Measurements from ENCODE around the gene PSMD2.

The PSMD2 gene

DNA sequence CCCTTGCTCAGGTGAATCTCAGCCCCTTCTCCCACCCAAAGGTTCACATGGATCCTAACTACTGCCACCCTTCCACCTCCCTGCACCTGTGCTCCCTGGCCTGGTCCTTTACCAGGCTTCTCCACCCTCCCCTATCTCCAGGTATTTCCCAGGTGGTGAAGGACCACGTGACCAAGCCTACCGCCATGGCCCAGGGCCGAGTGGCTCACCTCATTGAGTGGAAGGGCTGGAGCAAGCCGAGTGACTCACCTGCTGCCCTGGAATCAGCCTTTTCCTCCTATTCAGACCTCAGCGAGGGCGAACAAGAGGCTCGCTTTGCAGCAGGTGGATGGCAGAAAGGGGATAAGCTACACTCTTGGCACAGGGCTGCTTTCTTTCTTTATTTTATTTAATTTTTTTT, 42.9 kb downstream of the PSMD2 start:
- DNase-seq (ENCODE audit: low read depth in 1 of 2, low spot score in 1 of 2), result no peak
- TF ChIP-seq JUND (IDR thresholded peaks at IDR 0.05; ENCODE audit: low read depth), result no peak
- in situ Hi-C loops (cut with HindIII; ENCODE audit: low pct_unique_long_range_greater_than_20kb, low sequenced_read_pairs), result no loop called here

DNA sequence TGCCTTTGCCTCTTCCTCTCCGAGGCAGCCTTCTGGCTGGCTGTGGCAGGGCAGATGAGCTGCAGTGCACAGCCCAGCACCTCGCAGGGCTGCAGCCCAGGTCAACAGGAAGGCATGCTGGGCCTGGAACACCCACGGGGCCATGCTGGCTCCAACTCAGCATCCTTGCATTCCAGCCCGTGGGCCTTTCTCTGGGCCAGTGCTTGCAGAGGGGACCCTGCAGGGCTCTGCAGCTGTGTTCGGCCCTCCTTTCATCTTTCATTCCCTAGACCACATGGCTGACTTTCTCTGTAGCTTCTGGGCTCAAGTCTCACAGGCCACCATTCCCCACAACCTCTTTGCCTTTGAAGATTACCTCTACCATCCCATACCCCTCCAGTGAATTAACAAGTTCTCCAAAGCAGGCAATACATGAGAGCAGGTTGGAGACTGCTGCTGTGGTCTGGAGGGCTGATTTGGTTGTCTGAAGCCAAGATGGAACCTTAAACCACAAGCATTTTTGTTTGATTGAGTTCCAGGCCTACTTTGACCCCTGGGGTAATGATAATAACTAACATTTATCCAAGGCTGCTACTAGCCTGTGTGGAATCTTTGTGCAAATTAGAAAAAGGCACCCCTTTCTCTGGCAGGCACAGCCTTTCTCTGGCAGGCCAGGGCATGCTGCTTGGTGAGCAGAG, 44.3 kb downstream of the PSMD2 start:
- no peak for DNase-seq (ENCODE audit: low read depth in 1 of 2, low spot score in 1 of 2)
- in situ Hi-C loops (cut with HindIII; ENCODE audit: low pct_unique_long_range_greater_than_20kb, low sequenced_read_pairs), result no loop called here
- TF ChIP-seq JUND (IDR thresholded peaks at IDR 0.05; ENCODE audit: low read depth), result no peak

DNA sequence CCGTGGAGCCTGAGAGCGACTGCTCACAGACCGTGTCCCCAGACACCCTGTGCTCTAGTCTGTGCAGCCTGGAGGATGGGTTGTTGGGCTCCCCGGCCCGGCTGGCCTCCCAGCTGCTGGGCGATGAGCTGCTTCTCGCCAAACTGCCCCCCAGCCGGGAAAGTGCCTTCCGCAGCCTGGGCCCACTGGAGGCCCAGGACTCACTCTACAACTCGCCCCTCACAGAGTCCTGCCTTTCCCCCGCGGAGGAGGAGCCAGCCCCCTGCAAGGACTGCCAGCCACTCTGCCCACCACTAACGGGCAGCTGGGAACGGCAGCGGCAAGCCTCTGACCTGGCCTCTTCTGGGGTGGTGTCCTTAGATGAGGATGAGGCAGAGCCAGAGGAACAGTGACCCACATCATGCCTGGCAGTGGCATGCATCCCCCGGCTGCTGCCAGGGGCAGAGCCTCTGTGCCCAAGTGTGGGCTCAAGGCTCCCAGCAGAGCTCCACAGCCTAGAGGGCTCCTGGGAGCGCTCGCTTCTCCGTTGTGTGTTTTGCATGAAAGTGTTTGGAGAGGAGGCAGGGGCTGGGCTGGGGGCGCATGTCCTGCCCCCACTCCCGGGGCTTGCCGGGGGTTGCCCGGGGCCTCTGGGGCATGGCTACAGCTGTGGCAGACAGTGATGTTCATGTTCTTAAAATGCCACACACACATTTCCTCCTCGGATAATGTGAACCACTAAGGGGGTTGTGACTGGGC, 45.7 kb downstream of the PSMD2 start:
- in situ Hi-C loops (cut with HindIII; ENCODE audit: low pct_unique_long_range_greater_than_20kb, low sequenced_read_pairs), result no loop called here
- DNase-seq (ENCODE audit: low read depth in 1 of 2, low spot score in 1 of 2), result no peak
- no peak for TF ChIP-seq JUND (IDR thresholded peaks at IDR 0.05; ENCODE audit: low read depth)

DNA sequence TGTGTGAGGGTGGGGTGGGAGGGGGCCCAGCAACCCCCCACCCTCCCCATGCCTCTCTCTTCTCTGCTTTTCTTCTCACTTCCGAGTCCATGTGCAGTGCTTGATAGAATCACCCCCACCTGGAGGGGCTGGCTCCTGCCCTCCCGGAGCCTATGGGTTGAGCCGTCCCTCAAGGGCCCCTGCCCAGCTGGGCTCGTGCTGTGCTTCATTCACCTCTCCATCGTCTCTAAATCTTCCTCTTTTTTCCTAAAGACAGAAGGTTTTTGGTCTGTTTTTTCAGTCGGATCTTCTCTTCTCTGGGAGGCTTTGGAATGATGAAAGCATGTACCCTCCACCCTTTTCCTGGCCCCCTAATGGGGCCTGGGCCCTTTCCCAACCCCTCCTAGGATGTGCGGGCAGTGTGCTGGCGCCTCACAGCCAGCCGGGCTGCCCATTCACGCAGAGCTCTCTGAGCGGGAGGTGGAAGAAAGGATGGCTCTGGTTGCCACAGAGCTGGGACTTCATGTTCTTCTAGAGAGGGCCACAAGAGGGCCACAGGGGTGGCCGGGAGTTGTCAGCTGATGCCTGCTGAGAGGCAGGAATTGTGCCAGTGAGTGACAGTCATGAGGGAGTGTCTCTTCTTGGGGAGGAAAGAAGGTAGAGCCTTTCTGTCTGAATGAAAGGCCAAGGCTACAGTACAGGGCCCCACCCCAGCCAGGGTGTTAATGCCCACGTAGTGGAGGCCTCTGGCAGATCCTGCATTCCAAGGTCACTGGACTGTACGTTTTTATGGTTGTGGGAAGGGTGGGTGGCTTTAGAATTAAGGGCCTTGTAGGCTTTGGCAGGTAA, 46.5 kb downstream of the PSMD2 start:
- DNase-seq (ENCODE audit: low read depth in 1 of 2, low spot score in 1 of 2), result peak; percentile 97 to 99
- in situ Hi-C loops (cut with HindIII; ENCODE audit: low pct_unique_long_range_greater_than_20kb, low sequenced_read_pairs), result no loop called here
- no peak for TF ChIP-seq JUND (IDR thresholded peaks at IDR 0.05; ENCODE audit: low read depth)

DNA sequence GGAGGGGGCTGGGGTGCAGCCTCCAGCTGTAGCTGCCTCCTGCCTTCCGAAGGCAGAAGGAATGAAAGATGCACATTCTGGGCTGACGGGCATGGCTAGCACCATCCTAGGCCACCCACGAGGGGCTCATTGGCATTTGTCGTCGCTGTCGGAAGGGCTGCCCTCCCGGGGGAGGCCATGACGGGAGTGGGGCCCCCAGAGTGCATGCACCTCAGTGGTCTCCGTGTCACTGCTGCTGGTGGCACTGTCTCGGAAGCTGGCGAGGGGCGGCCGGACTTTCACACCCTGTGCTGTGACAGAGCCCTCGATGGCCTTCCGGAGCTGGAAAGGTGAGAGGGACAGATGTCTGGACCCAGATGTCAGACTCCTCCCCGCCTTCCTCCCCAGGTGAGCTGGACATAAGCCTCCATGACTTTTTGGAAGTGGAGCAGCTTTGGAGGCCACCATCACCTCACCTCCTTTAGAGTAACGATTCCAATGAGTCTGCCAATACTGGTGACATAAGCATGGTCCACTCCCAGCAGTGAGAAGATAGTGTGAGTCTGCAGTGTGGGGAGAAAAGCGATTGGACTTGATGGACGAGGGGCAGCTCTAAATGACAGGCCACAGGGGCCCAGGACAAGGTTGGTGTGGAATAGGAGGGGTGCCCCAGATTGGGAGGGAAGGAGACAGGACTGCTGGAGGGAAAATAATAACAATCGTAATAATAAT, 47.6 kb downstream of the PSMD2 start:
- no peak for DNase-seq (ENCODE audit: low read depth in 1 of 2, low spot score in 1 of 2)
- in situ Hi-C loops (cut with HindIII; ENCODE audit: low pct_unique_long_range_greater_than_20kb, low sequenced_read_pairs), result no loop called here
- no peak for TF ChIP-seq JUND (IDR thresholded peaks at IDR 0.05; ENCODE audit: low read depth)

DNA sequence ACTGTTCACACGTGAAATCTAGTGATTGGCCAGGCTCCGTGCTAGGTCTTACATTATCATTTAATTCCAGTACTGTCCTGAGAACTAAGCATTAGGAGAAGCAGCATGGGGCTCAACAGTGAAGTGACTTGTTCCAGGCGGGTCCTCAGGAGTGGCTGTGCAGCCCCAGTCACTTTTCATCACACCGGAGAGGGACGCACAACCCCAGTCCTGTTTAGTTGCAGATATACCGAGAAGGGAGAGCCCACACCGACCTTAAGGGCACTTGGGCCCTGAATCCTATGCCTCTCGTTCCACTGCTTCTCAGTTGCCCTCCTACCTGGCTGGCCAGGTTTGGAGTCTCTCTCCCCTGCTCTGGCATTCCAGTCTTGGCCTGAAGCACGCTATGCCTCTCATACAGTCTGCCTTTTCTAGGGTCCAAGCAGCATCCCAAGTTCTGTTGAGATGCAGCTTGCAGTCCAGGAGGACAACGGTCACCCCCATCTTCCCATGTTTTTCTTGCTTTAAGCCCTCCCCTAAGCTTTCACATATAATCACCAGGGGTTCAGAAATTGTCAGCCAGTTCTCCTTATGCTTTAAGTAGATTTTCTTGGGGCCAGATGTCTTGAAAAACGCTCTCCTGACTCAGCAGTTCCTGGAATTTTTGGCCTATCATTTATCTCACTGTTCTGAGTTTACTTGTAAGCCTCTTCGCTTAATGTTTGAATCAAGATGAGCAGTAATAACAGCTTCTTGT, 48.4 kb downstream of the PSMD2 start:
- DNase-seq (ENCODE audit: low read depth in 1 of 2, low spot score in 1 of 2), result no peak
- TF ChIP-seq JUND (IDR thresholded peaks at IDR 0.05; ENCODE audit: low read depth), result no peak
- in situ Hi-C loops (cut with HindIII; ENCODE audit: low pct_unique_long_range_greater_than_20kb, low sequenced_read_pairs), result no loop called here

DNA sequence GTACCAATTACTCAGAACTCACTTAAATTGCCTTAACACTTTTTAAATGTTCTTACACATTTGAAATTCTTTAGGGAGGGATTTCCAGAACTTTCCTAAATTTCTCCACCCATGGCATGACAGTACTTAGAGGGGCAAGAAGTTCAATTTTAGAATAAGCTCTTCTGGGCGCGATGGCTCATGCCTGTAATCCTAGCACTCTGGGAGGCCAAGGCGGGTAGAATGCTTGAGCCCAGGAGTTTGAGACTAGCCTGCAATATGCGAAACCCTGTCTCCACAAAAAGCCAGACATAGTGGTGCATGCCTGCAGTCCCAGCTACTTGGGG, 49.0 kb downstream of the PSMD2 start:
- TF ChIP-seq JUND (IDR thresholded peaks at IDR 0.05; ENCODE audit: low read depth), result no peak
- in situ Hi-C loops (cut with HindIII; ENCODE audit: low pct_unique_long_range_greater_than_20kb, low sequenced_read_pairs), result no loop called here
- no peak for DNase-seq (ENCODE audit: low read depth in 1 of 2, low spot score in 1 of 2)

DNA sequence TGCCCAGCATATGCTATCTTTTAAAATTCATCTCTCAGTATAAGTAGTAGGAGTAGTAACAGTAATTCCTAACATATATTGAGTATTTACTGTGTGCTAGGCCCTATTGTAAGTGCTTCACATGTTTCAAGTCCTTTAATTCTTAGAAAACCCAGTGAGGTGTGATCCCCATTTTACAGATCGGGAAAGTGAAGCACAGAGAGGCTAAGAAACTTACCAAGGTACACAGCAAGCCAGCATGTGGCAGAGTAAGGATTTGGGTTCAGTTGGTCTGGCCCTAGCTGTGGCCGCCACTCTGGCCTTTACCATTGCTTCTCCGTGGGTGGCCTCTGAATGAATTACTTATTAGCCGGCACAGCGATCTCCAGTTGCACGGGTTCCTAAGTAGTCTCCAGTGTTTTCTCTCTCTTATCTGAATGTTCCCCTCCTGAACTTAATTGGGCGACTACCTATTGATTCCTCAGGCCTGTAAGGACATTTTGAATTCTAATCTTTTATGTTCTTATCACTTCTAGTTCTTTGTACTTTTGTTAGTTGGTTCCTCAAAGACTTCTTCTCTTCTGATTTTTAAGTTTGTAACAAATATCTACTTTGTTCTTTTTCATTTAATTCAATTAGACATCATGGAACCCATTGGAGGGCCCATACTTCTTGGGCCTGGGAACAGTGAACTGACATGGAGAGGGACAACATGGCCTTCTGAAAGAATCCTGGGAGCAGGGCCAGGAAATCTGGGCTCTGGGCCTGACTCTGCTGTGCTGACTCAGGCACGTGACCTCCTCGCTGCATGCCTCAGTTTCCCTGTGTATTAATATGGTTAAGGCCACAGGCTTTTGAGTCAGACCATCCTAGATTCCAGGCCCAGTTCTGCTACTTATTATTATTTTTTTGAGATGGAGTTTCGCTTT, 50.8 kb downstream of the PSMD2 start:
- DNase-seq (ENCODE audit: low read depth in 1 of 2, low spot score in 1 of 2), result no peak
- no peak for TF ChIP-seq JUND (IDR thresholded peaks at IDR 0.05; ENCODE audit: low read depth)
- in situ Hi-C loops (cut with HindIII; ENCODE audit: low pct_unique_long_range_greater_than_20kb, low sequenced_read_pairs), result no loop called here

DNA sequence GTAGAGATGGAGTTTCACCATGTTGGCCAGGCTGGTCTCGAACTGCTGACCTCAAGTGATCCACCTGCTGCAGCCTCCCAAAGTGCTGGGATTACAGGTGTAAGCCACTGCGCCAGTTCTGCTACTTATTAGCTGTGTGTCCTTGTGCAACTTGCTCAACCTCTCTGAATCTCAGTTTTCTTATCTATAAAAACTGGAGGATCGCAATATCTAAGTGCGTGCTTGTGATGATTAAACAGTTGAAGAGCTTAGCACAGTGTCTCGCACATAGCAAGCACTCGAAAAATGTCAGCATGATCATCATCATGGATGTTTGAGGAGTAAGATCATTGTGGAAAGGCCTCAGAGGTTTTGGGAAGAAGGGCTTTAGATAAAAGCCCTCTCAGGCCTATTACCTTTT, 51.6 kb downstream of the PSMD2 start:
- TF ChIP-seq JUND (IDR thresholded peaks at IDR 0.05; ENCODE audit: low read depth), result no peak
- no peak for DNase-seq (ENCODE audit: low read depth in 1 of 2, low spot score in 1 of 2)
- in situ Hi-C loops (cut with HindIII; ENCODE audit: low pct_unique_long_range_greater_than_20kb, low sequenced_read_pairs), result no loop called here

DNA sequence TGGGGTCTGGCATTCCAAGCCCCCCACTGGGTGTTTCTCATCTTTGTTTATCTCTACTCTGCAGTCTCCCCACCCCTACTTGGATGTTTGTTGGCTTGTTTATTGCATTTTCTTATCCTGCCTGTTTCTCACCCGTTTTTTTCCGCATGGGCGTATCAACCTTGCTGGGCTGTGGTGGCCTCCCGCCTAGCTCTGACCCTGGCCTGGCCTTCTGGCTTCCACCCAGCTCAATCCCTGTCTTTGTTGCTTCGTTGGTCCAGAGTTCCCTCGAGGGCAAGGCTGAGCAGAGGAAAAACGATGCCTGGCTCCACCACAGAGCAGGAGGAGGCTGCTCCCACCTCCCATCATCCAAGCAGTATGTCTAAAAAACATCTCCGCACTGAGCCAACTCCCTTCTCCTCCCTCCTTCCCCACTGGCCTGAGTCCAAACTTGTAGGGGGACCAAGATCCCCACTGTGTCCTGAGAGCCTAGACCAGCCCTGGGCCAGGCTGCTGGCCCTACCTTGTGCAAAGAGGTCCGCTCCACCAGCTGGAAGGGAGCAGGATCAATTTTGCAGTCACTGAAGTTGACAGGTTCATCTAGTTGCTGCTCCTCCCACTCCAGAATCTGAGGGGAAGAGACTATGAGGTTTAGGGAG, 52.6 kb downstream of the PSMD2 start:
- no peak for TF ChIP-seq JUND (IDR thresholded peaks at IDR 0.05; ENCODE audit: low read depth)
- no peak for DNase-seq (ENCODE audit: low read depth in 1 of 2, low spot score in 1 of 2)
- in situ Hi-C loops (cut with HindIII; ENCODE audit: low pct_unique_long_range_greater_than_20kb, low sequenced_read_pairs), result no loop called here

Data from T47D (cell line).